Lower leg skin (tissue), 3 donors: ENCODE data around the gene ATP2B2.

Experiments
- CTCF ChIP-seq, 3 donors: fragments of 450-650 bp; IDR thresholded peaks; one replicate each; pipeline ENCODE4 v1.5.1; 2016; ENCODE audit warnings: antibody characterized with exemption in 3 of 3, mild to moderate bottlenecking in 3 of 3, moderate library complexity in 2 of 3
- POLR2A ChIP-seq, 2 donors: fragments of 450-650 bp; IDR thresholded peaks; one replicate each; pipeline ENCODE4 v1.6.1; 2016 to 2017; ENCODE audit warnings: antibody characterized with exemption in 2 of 2, mild to moderate bottlenecking in 1 of 2, moderate library complexity in 1 of 2

- no peak for TF ChIP-seq CTCF (IDR thresholded peaks at IDR 0.05)
- TF ChIP-seq POLR2A (IDR thresholded peaks at IDR 0.05) = no peak
Observed at GRCh38 chr3:10371167-10371566, 134.2 kb downstream of the ATP2B2 start.
